K562 (cell line): ENCODE measurements around the gene SIGLEC11. TPM values are rescaled to one million over a fixed set of nuclear protein-coding genes. Genes with fewer than 3 reads are reported as not detected.
A peak's percentile ranks its signal among the peaks of the same experiment; 100 is the strongest.

Source experiments
- AFF1 ChIP-seq, 2 experiments: fragments of 450-650 bp; IDR thresholded peaks; 2 replicates each; pipeline ENCODE4 v1.6.1; 2018; ENCODE audit warnings: mild to moderate bottlenecking in 2 of 2, low read depth in 1 of 2; ENCODE audit not compliant: partially characterized antibody in 2 of 2
- CTBP1 ChIP-seq: fragments of 450-650 bp; IDR thresholded peaks from 2 replicates; pipeline ENCODE4 v1.6.1; 2016; ENCODE audit warnings: borderline replicate concordance
- HDAC3 ChIP-seq: fragments of 450-650 bp; IDR thresholded peaks from 2 replicates; pipeline ENCODE4 v1.6.1; 2018; ENCODE audit warnings: borderline replicate concordance, mild to moderate bottlenecking, moderate library complexity; ENCODE audit not compliant: partially characterized antibody
- HMGXB4 ChIP-seq: sonication (generic); formaldehyde crosslinking; IDR thresholded peaks from 2 replicates; pipeline ENCODE4 v1.8.1; 2023; ENCODE audit warnings: mild to moderate bottlenecking, missing genetic modification reagents
- MCM5 ChIP-seq: fragments of 450-650 bp; IDR thresholded peaks from 2 replicates; pipeline ENCODE4 v1.6.1; 2016; ENCODE audit warnings: low read depth
- PHF8 ChIP-seq: fragments of 200-600 bp; sonication (generic); IDR thresholded peaks from 2 replicates; pipeline ENCODE4 v1.6.1; 2012; ENCODE audit warnings: mixed run types, mild to moderate bottlenecking, inconsistent platforms, low read length, moderate library complexity, borderline replicate concordance
- RNF219 ChIP-seq: fragments of 250-450 bp; sonication (Bioruptor Pico); IDR thresholded peaks from 2 replicates; pipeline ENCODE4 v1.5.0; 2022; ENCODE audit warnings: mild to moderate bottlenecking
- RUNX1 ChIP-seq: sonication (generic); IDR thresholded peaks from 2 replicates; pipeline ENCODE4 v1.6.1; 2016; ENCODE audit warnings: antibody characterized with exemption, low read depth
- TRIM28 ChIP-seq: fragments of 450-650 bp; IDR thresholded peaks from 2 replicates; pipeline ENCODE4 v1.6.1; 2017
- ZBTB12 ChIP-seq: fragments of 250-450 bp; sonication (Bioruptor Pico); IDR thresholded peaks from 2 replicates; pipeline ENCODE4 v1.4.0; 2020
- ZFP91 ChIP-seq: sonication (generic); formaldehyde crosslinking; IDR thresholded peaks from 2 replicates; pipeline ENCODE4 v1.8.0; 2022; ENCODE audit warnings: mild to moderate bottlenecking, missing genetic modification reagents
- ZFX ChIP-seq: sonication (generic); formaldehyde crosslinking; IDR thresholded peaks from 2 replicates; pipeline ENCODE4 v1.8.0; 2022; ENCODE audit warnings: mild to moderate bottlenecking, missing genetic modification reagents, moderate library complexity
- ZNF740 ChIP-seq, 3 experiments: fragments of 200-800 bp in 1 of 3; sonication (Bioruptor generic) in 1 of 3; sonication (generic) in 1 of 3; formaldehyde crosslinking in 1 of 3; IDR thresholded peaks; 2 replicates each; pipeline versions ENCODE4 v1.6.1 to v1.8.0; 2016 to 2022; ENCODE audit warnings: mild to moderate bottlenecking in 2 of 3, missing compliant biosample characterization in 2 of 3, missing genetic modification characterization in 2 of 3, missing genetic modification reagents in 1 of 3
- polyA plus RNA-seq, 8 experiments: library from polyadenylated mRNA; depleted of rRNA in 4 of 8; stranded (reverse) in 5 of 8; unstranded in 3 of 8; fragments of >200 nt; fragmentation: Nextera tagmentation in 2 of 8; fragmentation: Illumina TruSeq in 1 of 8; extraction: Ambion mirVana in 2 of 8; extraction: Trizol in 1 of 8; gene quantifications; 2 replicates each; pipeline versions ENCODE4 v1.2.1 to v1.2.3, GENCODE V29; 2011 to 2014; ENCODE audit warnings: inconsistent platforms in 1 of 8, missing spikeins in 1 of 8
- total RNA-seq, 7 experiments: library from RNA; depleted of rRNA in 6 of 7; stranded (reverse); fragments of >200 nt in 6 of 7; fragmentation: Illumina TruSeq in 2 of 7; extraction: Trizol in 2 of 7; gene quantifications; 2 replicates each; pipeline versions ENCODE4 v1.2.1 to v1.2.3, GENCODE V29; 2011 to 2021; ENCODE audit warnings: low replicate concordance in 1 of 7

The SIGLEC11 gene
- total and polyA plus RNA-seq, 9 of the 15 experiments (the other 6 are each of a cell fraction or from before 2014, with no cell fraction given) = not detected

GRCh38 chr19:49929121-49929610 is 31.8 kb downstream of the SIGLEC11 start, which contains the start of the genes ATF5 and NUP62 (continued):
- TF ChIP-seq ZFP91 (0 out of 2 replicates have a peak, but pooled peaks have one; percentile 55), PHF8 (peak; percentile 87; the same call in 1 of the 2 replicates), AFF1 (IDR thresholded peaks at IDR 0.05; ENCODE audit: low read depth in 1 of 2, partially characterized antibody in 2 of 2) (peak; percentile 86 to 94), ZFX (CRISPR knock-in tag) (peak; percentile 80), ZBTB12 (no peak), TRIM28 (no peak), CTBP1 (peak; percentile 5; the same call in 1 of the 2 replicates), RNF219 (CRISPR knock-in tag) (no peak), RUNX1 (no peak), MCM5 (no peak), ZNF740 (CRISPR knock-in tag; IDR thresholded peaks at IDR 0.05) (peak; percentile 63; the same call in 1 of the 2 replicates), ZNF740 (tag; IDR thresholded peaks at IDR 0.05) (peak in 1 of 2 experiments; percentile 44; a peak in 1 of 4 replicates), HDAC3 (no peak), HMGXB4 (CRISPR knock-in tag) (peak; percentile 97; the same call in 1 of the 2 replicates)
